DND-41 (cell line): ENCODE data around the gene HM13.

Experiments
- CTCF ChIP-seq: IDR thresholded peaks from 2 replicates; pipeline ENCODE4 v1.5.1; 2012; ENCODE audit warnings: borderline replicate concordance, low read length, moderate library complexity, mild to moderate bottlenecking; ENCODE audit not compliant: poor library complexity, severe bottlenecking; ENCODE audit errors: extremely low read depth
- EZH2 ChIP-seq: IDR thresholded peaks from 3 replicates; pipeline ENCODE4 v1.6.1; 2012; ENCODE audit warnings: borderline replicate concordance, low read depth, mild to moderate bottlenecking, moderate library complexity, low read length, inconsistent platforms; ENCODE audit not compliant: severe bottlenecking

GRCh38 chr20:31566658-31567379 is 52.6 kb downstream of the HM13 start:
- no peak for TF ChIP-seq CTCF
- no peak for TF ChIP-seq EZH2
